Measurements from ENCODE around the gene ZFPM1.

ZFPM1 gene

DNA sequence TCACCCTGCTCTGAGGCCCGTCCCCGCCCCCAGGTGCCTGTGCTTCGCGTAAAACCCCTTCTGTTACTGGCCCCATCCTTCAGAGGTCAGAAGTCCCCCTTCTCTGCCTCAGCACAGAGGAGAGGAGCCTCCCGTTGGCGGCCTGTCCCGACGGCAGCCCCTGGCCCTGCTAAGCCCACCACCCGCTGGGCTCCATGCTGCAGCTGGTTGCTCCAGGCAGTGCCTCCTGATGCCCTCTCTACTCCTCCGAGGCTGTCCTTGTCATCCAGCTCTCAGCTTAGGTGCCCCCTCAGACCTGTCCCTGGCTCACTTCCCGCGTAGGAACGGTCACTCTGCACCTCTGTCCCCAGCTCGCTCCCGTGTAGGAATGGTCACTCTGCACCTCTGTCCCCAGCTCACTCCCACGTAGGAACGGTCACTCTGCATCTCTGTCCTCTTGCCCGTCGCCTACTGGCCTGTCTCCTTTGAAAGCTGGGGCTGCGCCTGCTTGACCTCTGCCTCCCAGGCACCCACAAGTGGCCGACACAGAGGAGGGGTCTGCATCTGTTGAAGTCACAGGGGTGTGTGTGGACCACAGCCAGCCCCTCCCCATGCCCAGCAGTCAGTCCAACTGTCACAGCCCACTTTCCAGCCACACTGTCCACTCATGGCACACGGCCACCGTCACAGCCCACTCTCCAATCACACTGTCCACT lies 85.4 kb downstream of the ZFPM1 start:
- no peak for DNase-seq (ENCODE audit: low read depth in 2 of 2)

DNA sequence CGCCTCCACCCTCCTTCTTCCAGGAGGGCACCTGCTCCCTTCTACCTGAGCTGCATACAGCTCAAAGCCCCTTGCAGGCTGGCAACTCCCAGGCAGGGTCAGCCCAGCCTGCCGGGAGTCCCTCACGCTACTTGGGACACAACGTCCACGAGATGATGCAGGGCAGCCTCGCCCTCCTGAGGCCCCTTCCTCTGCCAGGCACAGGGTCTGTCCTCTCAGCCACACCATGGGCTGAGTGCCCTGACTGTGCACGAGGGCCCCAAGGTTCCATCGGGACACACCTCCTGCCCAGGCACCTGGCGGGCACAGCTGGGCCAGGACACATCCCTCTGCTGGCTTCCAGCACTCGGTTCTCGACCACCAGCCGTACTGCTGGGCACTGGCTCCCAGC lies 86.2 kb downstream of the ZFPM1 start:
- no peak for DNase-seq (ENCODE audit: low read depth in 2 of 2)

DNA sequence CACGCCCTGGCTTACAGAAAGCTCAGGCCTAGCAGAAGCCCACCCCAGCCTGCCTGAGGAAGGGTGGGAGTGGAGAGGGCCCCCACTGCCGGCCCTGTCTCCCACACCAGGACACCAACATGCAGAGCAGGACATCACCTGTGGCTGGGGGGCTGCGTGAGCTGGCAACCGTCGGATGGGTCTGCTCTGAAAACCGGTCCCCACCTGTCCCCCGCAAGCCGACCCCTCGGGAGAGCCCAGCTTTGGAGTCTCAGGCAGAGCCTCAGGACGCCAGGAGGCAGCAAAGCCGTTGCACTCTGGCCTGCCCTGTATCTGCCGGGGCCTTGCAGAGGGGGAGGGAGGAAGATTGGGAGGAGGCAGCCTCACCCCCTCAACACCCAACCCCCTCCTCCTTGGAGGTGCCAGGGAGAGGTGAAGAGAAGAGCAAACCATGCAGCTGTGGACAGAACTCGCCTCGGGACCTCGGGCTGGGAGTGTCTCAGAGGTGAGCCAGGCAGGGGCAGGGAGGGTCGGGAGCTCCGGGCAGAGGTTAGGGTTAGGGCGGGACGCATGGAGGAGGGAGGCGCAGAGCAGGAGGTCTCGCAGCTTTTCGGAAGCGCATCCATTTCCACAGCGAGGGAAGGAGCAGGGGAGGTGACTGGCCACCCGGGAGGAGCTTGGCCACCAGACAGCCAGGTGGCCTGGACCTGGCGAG lies 86.7 kb downstream of the ZFPM1 start:
- DNase-seq (ENCODE audit: low read depth in 2 of 2), result no peak

DNA sequence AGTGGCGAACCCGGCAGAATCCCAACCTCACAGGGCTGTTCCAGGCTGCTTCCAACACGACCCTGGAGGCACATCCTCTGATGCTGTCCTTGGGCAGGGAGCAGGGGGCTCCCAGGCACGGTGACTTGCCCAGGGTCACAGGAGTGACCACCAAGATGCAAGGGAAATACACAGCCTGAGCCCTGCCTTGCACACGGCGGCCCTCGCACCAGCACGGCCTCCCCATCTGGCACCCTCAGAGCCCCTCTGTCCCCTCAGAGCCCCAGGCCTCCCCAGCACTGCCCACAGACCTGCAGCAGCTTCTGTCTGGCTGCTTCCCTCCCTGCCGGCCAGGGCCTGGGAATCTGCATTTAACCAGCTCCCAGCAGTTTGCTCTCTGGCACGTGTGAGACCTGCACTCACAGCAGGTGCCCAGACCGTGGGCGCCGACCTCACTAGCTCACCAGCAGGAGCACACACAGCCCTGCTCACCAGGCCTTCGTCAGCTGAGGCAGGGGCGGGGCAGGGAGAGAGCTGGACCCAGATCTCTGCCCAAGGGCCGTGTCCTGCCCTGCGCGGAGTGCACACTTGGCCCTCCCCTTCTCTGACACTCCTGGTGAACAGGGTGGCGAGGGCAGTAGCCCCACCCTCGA lies 87.4 kb downstream of the ZFPM1 start:
- DNase-seq (ENCODE audit: low read depth in 2 of 2), result no peak

DNA sequence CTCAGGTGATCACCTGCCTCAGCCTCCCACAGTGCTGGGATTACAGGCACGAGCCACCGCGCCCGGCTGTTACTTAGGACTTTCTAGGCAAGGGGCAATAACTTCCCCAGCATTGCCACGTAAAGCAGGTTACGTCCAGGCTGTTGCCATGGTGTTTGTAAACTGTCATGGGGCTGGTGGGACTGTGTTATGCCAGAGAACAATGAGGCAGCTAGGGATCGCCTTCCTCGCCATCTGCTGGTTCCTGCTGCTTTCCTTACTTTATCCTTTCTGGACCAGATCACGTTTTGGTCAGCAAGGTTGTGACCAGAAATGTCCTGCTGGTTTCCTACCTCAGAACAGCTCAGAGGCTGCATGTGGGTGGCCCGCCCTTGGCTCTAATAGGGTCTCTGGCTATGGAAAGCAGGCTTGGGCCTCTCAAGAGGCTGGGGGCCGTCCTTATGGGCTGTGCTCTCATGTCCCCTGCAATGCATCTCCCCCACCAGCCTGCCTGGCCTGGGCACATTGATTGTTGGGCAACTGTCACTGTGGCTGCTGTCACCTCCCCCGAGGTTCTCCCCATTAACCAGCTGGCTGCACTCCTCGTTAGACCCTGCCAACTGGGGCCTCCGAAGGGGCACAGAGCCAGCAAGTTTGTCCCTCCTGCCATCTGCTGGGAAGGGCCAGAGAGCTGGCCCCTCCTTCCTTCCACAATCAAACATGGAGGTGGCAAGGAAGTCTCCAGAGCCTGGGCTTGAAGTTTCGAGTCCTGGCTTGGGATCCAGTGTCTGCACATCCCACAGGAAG lies 88.9 kb downstream of the ZFPM1 start:
- DNase-seq (ENCODE audit: low read depth in 2 of 2), result no peak

DNA sequence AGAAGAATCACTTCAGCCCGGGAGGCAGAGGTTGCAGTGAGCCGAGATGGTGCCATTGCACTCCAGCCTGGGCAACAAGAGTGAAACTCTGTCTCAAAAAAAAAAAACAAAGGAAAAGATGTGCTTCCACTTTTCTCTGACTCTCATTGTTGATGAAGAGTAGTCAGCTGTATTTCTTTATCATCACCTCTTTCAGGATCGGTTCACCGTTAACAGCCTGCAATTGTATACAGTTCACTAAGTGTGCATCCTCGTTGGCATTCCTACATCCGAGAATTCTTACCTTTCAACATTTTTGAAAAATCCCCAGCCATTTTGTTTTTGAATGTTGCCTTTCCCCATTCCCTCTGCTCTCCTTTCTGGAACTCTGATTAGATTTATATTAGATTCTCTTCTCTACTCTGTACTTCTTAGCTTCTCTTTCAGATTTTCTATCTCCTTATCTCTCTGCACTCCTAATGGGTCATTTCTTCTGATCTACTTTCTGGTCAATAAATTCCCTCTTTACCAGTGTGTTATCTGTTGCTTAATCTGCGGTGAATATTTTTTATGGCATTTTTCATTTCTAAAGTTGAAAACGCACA lies 90.2 kb downstream of the ZFPM1 start:
- DNase-seq (ENCODE audit: low read depth in 2 of 2), result no peak

DNA sequence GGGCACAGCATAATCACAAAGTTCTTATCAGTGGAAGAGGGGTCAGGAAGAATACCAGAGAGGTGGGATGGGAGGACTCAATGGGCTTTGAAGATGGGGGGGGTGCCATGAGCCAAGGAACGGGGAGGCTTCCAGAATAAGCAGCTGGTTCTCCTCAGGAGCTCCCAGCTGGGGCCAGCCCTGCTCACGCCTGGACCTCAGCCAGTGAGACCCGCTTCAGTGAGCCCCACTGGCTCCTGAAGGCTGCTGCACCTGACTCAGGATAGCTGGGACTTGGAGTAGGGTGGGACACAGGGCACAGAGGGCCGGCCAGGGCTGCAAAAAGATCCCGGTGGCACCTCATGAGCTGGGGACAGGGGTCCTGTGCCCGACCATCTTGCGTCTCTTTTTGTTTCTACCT lies 92.7 kb downstream of the ZFPM1 start:
- DNase-seq (ENCODE audit: low read depth in 2 of 2), result no peak

DNA sequence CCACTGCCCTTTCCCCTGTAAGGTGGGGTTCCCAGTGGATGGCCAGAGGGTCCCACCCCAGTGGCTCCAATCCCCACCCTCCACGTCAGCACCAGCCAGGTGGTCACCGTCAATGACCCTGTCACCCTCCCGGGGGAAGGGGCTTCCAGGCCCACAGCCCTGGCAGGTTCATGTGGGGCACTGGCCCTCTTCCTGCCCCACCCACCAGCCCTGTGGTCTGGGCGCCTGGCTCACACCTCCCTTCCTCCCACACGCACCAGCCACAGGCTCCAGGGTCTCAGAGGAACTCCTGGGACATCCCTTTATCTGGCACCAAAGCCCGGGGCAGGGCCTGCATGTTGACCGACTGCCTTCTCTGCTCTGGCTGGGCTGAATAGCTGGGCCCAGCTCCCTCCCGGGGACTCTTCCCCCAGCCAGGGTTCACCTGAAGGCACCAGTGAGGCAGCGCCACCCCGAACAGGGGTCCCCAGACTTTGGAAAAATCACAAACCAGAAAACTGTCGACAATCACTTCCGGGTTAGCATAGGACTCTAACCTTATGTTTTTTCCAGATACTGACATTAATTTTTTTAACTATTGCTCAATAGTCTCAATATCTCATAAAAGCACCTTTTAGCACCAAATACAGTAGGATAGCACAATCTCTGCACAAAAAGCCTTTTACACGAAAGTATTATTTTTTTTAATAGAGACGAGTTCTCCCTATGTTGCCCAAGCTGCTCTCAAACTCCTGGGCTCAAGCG lies 95.2 kb downstream of the ZFPM1 start:
- DNase-seq (ENCODE audit: low read depth in 2 of 2), result no peak

DNA sequence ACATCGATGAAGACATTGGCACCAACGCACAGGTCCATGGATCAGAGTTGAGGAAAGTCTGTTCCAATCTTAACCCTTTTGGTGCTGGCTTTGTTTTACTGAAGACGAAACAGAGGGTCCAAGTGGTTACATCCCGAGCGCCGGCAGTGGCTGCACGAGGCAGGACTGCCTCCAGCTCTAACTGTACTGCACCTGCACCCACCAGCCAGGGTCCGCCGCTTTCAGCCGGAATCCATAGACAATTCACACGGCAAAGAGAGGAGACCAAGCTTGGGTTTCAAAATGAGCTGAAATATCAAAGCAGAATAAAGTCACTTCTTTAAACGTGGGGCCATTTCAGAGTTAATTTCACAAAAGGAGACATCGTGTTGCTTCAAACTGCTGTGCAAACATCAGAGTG lies 95.9 kb downstream of the ZFPM1 start:
- no peak for DNase-seq (ENCODE audit: low read depth in 2 of 2)

DNA sequence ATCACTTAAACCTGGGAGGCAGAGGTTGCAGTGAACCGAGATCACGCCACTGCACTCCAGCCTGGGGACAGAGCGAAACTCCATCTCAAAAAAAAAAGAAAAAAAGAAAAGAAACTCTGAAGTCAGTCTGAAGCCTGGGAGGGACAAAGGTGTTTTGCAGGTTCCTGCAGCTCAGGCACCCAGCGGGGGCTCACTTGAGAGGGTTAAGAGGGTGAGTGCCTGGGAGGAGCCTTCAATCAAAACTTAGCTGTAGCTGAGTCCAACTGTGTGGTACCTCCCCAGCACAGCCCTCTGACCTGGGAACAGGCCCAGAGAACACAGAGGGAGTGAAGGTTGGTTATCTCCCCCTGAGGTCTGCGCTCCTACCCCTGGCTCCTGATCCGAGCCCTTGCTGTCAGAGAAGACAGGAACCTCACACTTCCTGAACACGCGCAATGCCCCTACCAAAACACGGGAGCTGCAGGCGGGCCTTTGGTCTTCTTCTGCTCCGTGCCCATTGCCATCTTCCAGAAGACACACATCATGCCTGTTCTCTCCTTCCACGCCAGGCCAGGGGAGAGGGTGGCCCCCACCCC lies 96.7 kb downstream of the ZFPM1 start:
- DNase-seq (ENCODE audit: low read depth in 2 of 2), result no peak

DNA sequence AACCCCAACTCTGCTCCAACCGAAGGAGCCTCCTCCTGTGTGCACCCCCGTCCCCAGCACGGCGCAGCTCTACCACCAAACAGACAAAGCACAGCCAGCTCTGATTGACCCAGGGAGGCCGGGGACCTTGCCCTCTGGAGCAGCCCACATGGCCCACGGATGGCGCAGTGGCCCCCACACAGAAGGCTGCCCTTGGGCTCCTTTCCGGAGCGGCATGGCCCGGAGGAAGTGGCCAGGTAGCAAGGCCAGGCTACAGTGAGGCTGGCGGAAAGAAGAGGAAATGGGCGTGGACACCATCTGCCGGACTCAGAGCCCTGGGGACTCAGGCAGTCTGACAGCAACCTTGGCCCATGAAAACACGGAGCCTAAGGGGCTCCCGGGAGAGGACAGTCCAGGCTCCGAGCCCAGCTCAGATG lies 97.2 kb downstream of the ZFPM1 start:
- no peak for DNase-seq (ENCODE audit: low read depth in 2 of 2)

DNA sequence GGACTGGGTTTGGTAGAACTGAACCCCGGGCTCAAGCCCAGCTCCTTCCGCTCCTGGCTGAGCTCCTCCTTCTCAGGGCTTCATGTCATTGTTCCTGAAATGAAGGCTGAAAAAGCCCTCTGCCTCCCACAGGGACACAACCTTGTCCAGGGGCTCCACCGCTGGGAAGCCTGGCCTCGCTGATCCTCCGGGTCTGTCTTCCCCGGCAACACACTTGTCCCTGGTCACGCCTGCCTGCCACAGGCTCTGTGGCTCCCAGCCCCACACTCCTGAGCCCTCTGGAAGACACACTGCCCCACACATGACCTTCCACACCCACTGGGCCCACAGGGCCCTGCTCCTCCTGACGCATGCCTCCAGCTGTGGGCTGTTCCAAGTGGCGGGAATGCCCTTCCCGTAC lies 99.1 kb downstream of the ZFPM1 start:
- no peak for DNase-seq (ENCODE audit: low read depth in 2 of 2)

DNA sequence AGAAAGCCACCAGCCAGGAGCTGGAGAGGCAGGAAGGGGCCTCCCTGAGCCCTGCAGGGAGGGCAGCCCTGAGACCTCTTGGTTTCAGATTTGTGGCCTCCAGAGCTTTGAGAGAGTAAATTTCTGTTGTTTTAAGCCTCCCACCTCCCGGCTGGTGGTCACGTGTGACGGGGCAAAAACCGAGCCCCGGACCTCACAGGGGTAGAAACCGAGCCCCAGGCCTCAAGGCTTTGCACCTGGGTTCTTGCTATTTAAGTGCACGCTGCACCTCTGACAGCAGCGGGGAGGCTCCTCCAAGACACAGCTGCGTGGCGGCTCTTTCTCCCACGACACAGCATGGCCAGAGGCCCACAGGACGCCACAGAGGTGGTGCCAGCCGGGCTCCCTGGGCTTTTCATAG lies 99.7 kb downstream of the ZFPM1 start:
- DNase-seq (ENCODE audit: low read depth in 2 of 2), result no peak

DNA sequence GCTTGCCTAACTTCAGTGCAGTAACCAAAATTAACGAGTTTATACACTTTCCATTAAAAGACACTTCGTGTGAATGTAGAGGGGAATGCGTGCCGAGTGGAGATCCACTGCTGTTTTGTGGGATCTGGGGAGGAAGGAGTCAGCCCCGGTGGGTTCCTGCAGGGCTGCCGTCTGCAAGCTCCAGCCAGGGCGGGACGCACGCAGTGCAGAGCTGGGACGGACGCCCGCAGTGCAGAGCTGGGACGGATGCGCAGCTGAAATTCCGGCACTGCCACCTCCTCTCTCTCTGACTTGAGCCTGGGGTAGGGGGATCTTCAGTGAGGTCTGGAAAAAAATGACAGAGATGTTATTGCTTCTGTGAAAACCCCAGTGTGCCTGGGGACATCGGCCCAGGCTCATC lies 100.7 kb downstream of the ZFPM1 start:
- DNase-seq (ENCODE audit: low read depth in 2 of 2), result no peak

DNA sequence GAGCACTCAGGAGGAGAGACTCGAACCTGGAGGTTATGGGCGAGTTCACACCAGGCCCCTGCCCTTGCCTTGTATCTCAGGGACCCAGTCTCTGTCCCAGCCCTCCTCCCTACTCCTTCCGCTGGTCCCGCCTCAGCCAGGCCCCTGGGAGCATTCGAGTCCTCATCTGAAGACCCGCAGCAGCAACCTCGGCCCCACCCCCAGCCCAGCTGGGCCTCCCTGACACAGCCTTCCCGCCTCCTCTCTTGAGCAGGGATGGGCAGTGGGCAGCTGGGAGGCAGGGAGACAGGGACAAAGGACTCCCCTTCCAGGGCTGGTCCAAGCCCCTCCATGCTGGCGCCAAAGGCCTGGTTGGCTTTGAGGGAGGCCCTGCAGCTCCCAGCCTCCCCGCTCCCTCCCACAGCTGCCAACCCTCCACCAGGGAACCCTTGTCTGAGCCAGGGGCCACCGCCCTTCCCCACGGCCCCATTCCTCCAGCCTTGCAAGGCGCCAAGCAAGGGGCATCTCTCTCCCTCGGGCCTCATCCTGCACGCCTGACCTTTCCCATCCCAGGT lies 101.7 kb downstream of the ZFPM1 start:
- no peak for DNase-seq (ENCODE audit: low read depth in 2 of 2)

DNA sequence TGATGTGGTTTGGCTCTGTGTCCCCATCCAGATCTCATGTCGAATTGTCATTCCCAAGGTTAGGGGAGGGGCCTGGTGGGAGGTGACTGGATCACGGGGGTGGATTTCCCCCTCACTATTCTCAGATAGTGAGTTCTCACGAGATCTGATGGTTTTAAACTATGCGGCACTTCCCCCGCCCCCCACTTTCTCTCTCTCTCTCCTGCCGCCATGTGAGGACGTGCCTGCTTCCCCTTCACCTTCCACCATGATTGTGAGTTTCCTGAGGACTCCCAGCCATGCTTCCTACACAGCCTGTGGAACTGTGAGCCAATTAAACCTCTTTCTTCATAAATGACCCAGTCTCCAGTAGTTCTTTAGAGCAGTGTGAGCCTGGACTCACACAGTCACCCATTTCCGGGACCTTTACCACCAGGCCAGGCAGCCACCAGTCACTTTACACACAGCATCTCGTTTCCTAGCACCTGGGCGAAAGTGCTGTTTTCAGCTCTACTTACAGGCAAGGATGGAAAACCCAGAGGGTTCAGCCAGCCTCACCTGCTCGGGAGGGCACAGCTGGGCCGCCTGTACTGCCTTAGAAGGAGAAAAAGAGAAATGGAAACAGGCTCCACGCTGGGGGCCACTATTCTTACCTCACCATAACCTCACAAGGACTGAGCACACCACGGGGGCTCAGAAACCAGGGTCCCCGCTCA lies 103.4 kb downstream of the ZFPM1 start:
- DNase-seq (ENCODE audit: low read depth in 2 of 2), result no peak

DNA sequence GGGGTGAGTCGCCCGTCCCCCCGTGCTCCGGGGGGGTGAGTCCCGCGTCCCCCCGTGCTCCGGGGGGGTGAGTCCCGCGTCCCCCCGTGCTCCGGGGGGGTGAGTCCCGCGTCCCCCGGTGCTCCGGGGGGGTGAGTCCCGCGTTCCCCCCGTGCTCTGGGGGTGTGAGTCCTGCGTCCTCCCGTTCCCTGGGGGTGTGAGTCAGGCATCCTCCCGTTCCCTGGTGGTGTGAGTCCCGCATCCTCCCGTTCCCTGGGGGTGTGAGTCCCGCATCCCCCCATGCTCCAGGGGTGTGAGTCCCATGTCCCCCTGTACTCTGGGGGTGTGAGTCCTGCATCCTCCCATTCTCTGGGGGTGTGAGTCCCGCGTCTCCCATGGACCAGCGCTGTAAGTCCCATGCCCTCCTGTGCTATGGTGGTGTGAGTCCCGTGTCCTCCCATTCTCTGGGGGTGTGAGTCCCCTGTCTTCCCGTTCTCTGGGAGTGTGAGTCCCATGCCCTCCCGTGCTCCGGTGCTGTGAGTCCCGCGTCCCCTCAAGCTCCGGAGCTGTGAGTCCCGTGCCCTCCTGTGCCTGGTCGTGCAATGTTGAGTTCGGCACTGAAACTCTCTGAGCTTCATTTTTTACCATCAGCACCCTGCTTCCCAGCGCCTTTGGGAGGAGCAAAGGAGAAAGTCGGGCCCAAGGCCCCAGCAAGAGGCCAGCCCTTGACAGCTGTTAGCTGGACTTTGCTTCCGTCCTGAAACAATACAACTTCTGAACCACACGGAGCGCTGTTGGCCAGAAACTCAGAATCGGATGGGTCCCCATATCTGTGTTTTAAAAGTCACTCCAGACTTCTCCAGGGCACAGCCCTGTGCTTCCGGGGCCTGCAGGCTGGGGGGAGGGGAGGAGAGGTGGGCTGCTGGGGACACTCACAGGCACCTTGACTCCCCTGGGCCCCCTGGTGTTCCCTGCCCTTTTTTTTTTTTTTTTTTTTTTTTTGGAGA lies 105.7 kb downstream of the ZFPM1 start:
- DNase-seq (ENCODE audit: low read depth in 2 of 2), result no peak

DNA sequence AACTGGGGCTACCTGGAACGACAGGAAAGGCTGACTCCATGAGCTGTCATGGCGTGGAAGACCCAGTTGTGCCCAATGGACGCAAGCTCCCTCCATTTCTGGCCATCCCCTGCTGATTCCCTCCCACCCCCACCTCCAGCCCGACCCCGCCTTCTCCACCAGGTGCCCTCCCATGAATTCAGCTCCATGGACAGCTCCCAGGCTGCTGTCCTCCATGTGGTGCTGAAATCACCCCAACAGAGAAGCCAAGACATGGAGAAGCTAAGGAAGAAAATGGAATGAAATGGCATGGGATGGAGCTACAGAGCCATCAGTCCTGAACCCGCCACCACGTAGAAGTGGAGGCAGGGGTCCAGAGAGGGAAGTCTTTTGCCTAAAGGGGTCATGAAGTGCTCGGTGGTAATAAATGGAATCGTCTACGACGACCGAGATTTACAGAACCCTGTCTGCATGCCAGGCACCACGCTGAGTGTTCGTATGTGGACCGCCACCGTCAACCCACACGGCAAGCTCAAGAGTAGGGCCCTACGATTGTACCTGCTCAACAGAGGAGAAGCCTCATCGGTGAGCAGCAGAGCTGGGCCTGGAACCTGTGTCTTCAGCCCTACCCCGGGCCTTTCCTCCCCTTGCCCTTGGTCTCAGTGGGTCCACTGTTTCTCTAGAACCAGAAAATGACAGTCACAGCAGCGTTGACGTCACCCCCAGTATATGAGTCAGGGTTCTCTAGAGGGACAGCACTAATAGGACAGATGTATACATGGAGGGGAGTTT lies 107.8 kb downstream of the ZFPM1 start:
- DNase-seq (ENCODE audit: low read depth in 2 of 2), result no peak
